HG02840 (cell line): ENCODE measurements around the gene ZNF648.
"Not testable (repeated sequence)": the region's sequence is repeated elsewhere in the genome, so short reads cannot be mapped to it uniquely, and the experiment has no call there.

ENCODE experiments used
- ATAC-seq: cut with Tn5 transposase; IDR thresholded peaks from one replicate; pipeline ENCODE4 v1.9.1; 2021; ENCODE audit warnings: mild to moderate bottlenecking, moderate library complexity, moderate number of reproducible peaks; ENCODE audit not compliant: unreplicated experiment, low FRiP score

ZNF648 gene

GRCh38 chr1:182061594-182061993 lies at the start of gene ZNF648:
TSS of gene ZNF648 (minus strand) at chr1:182061712. CDS start at chr1:182058010, 3,702 bp downstream.
- ATAC-seq, result no peak

GRCh38 chr1:182110635-182111034 lies 49.1 kb upstream of the ZNF648 start:
- no peak for ATAC-seq

- ATAC-seq, result no peak
Measured at GRCh38 chr1:182109771-182110170, 48.3 kb upstream of the ZNF648 start.

- ATAC-seq, result no peak
Measured at GRCh38 chr1:182107209-182107608, 45.7 kb upstream of the ZNF648 start.

- no peak for ATAC-seq
Measured at GRCh38 chr1:182102043-182102416, 40.5 kb upstream of the ZNF648 start.

GRCh38 chr1:182101415-182102042 lies 40.0 kb upstream of the ZNF648 start:
- ATAC-seq, result no peak

- no peak for ATAC-seq
Measured at GRCh38 chr1:182098301-182098700, 36.8 kb upstream of the ZNF648 start.

- no peak for ATAC-seq
Measured at GRCh38 chr1:182095946-182096345, 34.4 kb upstream of the ZNF648 start.

GRCh38 chr1:182094514-182095005 lies 33.0 kb upstream of the ZNF648 start:
- ATAC-seq, result not testable (repeated sequence)

- no peak for ATAC-seq
Measured at GRCh38 chr1:182093781-182094180, 32.3 kb upstream of the ZNF648 start.

GRCh38 chr1:182092336-182092735 lies 30.8 kb upstream of the ZNF648 start:
- ATAC-seq, result no peak

- no peak for ATAC-seq
Measured at GRCh38 chr1:182091083-182091482, 29.6 kb upstream of the ZNF648 start.

GRCh38 chr1:182087719-182088350 lies 26.3 kb upstream of the ZNF648 start:
- no peak for ATAC-seq

GRCh38 chr1:182087304-182087703 lies 25.8 kb upstream of the ZNF648 start:
- ATAC-seq, result no peak

- ATAC-seq, result no peak
Measured at GRCh38 chr1:182086620-182087019, 25.1 kb upstream of the ZNF648 start.

GRCh38 chr1:182086136-182086535 lies 24.6 kb upstream of the ZNF648 start:
- no peak for ATAC-seq

- ATAC-seq, result no peak
Measured at GRCh38 chr1:182085726-182086125, 24.2 kb upstream of the ZNF648 start.

GRCh38 chr1:182084487-182085316 lies 23.2 kb upstream of the ZNF648 start:
- ATAC-seq, result no peak

- ATAC-seq, result no peak
Measured at GRCh38 chr1:182083851-182084486, 22.5 kb upstream of the ZNF648 start.

- no peak for ATAC-seq
Measured at GRCh38 chr1:182080955-182081582, 19.6 kb upstream of the ZNF648 start.
